ENCODE measurements around the gene CHST2.

DNA sequence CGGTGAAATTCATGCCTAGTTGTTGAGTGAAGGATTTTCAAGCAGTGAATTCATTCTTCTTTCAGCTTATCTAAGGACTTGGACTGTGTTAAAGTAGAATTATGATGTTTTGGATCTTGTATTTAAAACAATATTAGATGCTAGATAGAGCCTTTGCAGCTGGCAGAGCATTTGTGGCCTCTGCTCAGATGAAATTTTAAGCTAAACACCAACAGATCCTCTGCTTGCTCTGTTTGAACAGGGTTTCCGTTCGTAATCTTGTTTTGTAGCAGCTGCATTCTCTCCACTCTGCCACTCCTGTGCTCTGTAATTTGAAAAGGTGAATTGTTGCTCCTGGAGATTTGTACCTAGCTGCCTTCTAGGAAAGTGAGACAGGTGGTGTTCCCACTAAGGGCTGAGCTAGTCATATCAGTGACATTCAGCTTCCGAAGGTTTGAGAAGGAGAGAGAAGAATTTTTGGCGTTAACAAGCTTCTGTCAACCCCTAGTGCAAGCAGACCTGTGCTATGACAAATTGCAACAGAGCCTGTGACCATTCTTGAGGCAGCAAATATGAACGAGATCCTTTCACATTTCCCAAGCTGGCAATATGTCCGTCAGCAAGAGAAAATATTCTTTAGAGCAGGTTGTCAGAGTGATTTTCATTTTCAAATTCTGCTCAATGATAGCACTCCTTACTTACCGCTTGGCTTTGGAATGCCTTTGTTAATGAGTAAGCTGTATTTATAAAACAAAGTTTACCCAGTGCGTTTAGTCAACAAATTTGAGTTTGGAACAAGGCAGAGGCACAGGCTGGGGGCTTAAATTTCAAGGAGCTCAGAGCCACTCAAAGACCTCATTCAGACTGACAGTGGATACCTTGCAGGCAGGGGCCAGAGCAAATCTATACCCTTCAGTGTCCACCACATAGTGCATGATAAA, 5.3 kb downstream of the CHST2 start:
- TF ChIP-seq, protein P1, sequence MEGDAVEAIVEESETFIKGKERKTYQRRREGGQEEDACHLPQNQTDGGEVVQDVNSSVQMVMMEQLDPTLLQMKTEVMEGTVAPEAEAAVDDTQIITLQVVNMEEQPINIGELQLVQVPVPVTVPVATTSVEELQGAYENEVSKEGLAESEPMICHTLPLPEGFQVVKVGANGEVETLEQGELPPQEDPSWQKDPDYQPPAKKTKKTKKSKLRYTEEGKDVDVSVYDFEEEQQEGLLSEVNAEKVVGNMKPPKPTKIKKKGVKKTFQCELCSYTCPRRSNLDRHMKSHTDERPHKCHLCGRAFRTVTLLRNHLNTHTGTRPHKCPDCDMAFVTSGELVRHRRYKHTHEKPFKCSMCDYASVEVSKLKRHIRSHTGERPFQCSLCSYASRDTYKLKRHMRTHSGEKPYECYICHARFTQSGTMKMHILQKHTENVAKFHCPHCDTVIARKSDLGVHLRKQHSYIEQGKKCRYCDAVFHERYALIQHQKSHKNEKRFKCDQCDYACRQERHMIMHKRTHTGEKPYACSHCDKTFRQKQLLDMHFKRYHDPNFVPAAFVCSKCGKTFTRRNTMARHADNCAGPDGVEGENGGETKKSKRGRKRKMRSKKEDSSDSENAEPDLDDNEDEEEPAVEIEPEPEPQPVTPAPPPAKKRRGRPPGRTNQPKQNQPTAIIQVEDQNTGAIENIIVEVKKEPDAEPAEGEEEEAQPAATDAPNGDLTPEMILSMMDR (conservative IDR thresholded peaks at IDR 0.05 in 1 of 2, IDR thresholded peaks at IDR 0.05 in 1 of 2; ENCODE audit: low read depth in 1 of 2, low read length in 2 of 2) = no peak
- no peak for TF ChIP-seq EZH2 (IDR thresholded peaks at IDR 0.05; ENCODE audit: low read length, missing control alignments)

Data from fibroblast of lung (primary cell).